DND-41 (cell line): ENCODE results near the gene OGFR.

Experiments used
- ATAC-seq: fragments of 200-7000 bp; cut with Tn5 transposase; 3 replicates; pipeline ENCODE4 v1.9.1; 2021; ENCODE audit warnings: low read depth; ENCODE audit not compliant: insufficient read depth
- DNase-seq: peaks from one replicate; pipeline ENCODE4 v3.0.0-alpha.2; 2020
- H2AFZ ChIP-seq: 2 replicates; pipeline ENCODE4 v1.6.0; 2012; ENCODE audit warnings: low read depth, low read length
- H3K27ac ChIP-seq: 2 replicates; pipeline ENCODE4 v1.5.1; 2012; ENCODE audit warnings: low read length, inconsistent platforms
- H3K27me3 ChIP-seq: fragments of 200-600 bp; sonication (generic); 2 replicates; pipeline ENCODE4 v1.6.0; 2012; ENCODE audit warnings: low read length, mild to moderate bottlenecking, inconsistent platforms; ENCODE audit not compliant: insufficient read depth, poor library complexity
- H3K36me3 ChIP-seq: 2 replicates; pipeline ENCODE4 v1.5.1; 2012; ENCODE audit warnings: low read length, inconsistent platforms; ENCODE audit not compliant: insufficient read depth
- H3K4me1 ChIP-seq: 2 replicates; pipeline ENCODE4 v1.5.1; 2012; ENCODE audit warnings: mild to moderate bottlenecking, low read length; ENCODE audit not compliant: insufficient read depth
- H3K4me2 ChIP-seq: 2 replicates; pipeline ENCODE4 v1.6.0; 2012; ENCODE audit warnings: mild to moderate bottlenecking, moderate library complexity, low read length, inconsistent platforms; ENCODE audit not compliant: insufficient read depth
- H3K4me3 ChIP-seq, 2 experiments: fragments of 200-600 bp in 1 of 2; shearing (Covaris generic) in 1 of 2; 2 replicates each; pipeline ENCODE4 v1.5.1; 2012 to 2016; ENCODE audit warnings: inconsistent platforms in 2 of 2, low read length in 2 of 2, mild to moderate bottlenecking in 2 of 2, low read depth in 1 of 2, moderate library complexity in 1 of 2
- H3K79me2 ChIP-seq: 2 replicates; pipeline ENCODE4 v1.6.0; 2012; ENCODE audit warnings: low read length, inconsistent platforms; ENCODE audit not compliant: insufficient read depth
- H3K9ac ChIP-seq: 2 replicates; pipeline ENCODE4 v1.6.0; 2012; ENCODE audit warnings: low read depth, mild to moderate bottlenecking, inconsistent platforms, low read length, moderate library complexity
- H3K9me3 ChIP-seq: 2 replicates; pipeline ENCODE4 v1.5.1; 2012; ENCODE audit warnings: low read length, moderate library complexity, mild to moderate bottlenecking, inconsistent platforms; ENCODE audit not compliant: insufficient read depth, severe bottlenecking
- H4K20me1 ChIP-seq: 2 replicates; pipeline ENCODE4 v1.6.0; 2012; ENCODE audit warnings: low read length; ENCODE audit not compliant: insufficient read depth
- CTCF ChIP-seq: IDR thresholded peaks from 2 replicates; pipeline ENCODE4 v1.5.1; 2012; ENCODE audit warnings: borderline replicate concordance, low read length, moderate library complexity, mild to moderate bottlenecking; ENCODE audit not compliant: poor library complexity, severe bottlenecking; ENCODE audit errors: extremely low read depth
- EZH2 ChIP-seq: IDR thresholded peaks from 3 replicates; pipeline ENCODE4 v1.6.1; 2012; ENCODE audit warnings: borderline replicate concordance, low read depth, mild to moderate bottlenecking, moderate library complexity, low read length, inconsistent platforms; ENCODE audit not compliant: severe bottlenecking

The OGFR gene

DNA sequence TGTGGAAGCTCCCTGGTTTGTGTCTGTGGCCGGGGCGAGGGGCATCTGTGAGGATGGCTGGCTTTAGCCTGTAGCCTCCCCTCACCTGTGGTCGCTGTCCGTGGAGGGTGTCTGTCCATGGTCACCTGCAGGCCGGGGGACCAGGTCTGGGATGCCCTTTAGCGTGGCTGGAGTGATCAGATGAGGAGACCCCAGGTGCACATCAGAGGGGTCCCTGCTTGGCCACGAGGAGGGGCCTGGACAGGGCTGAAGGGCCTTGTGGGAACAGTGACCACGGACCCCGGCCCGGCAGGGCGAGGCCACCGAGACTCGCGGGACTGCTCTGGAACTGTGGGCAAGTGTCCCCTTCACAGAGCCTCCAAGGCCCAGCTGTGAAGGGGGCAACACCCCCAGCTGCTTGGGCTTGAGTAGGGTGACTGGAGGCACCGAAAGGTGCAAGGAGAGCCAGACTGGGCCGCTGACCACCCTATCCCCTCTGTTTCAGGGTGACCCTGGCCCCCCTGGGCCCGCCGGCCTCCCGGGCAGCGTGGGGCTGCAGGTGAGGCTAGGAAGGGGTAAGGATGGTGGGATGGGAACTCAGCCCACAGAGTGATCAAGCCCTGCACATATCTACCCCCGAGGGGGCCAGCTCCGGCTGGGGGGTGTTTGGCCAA is 20.8 kb downstream of the OGFR start:
- no peaks in the 10 kb centered on the region for H3K36me3 ChIP-seq
- peak overlapping the region; percentile 64 for H3K4me2 ChIP-seq
- H3K9me3 ChIP-seq, result no peaks in the 10 kb centered on the region
- no peak overlapping the region for H2AFZ ChIP-seq
- DNase-seq (no peak), ATAC-seq (peak; percentile 1; the same call in 1 of the 3 replicates)
- TF ChIP-seq EZH2 (no peak), CTCF (no peak)
- peaks cover 11% of the 10 kb centered on the region for H4K20me1 ChIP-seq
- no peak overlapping the region for H3K9ac ChIP-seq
- H3K79me2 ChIP-seq, result no peaks in the 10 kb centered on the region
- H3K4me1 ChIP-seq, result peaks cover 15% of the 10 kb centered on the region
- no peaks in the 10 kb centered on the region for H3K27me3 ChIP-seq
- peak overlapping the region in 1 of 2 experiments; percentile 33; a peak in 2 of 4 replicates for H3K4me3 ChIP-seq
- H3K27ac ChIP-seq, result 0 out of 2 replicates have a peak overlapping the region, but pooled peaks have one; percentile 20

DNA sequence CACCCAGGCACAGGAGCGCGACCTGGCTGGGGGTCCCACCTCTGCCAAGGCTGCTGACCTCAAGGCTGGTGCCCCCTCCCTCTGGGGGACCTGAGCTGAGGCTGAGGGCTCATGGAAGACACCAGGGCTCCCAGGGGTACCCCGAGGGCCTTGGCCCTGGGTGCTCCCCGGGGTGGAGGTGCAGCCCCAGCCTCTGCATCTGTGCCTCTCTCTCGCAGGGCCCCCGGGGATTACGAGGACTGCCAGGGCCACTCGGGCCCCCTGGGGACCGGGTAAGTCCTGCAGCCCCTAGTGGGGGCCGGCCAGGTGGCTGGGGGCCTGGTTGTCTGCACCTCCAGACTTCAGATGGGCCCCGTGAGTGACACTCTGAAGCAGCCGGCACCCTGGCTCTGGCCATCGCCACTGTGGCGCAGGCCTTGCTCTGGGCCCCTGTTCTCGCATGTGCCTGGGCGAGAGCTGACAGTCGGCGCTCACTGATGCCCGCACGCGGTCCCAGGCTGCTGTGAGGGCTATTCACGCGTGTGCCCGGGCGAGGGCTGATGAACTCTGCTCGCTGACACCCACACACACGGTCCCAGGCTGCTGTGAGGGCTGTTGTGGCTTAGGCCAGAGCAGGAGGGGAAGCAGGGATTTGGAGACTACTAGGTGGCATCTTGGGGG is 21.5 kb downstream of the OGFR start:
- Histone ChIP-seq H4K20me1 (peaks cover 10% of the 10 kb centered on the region), H2AFZ (no peak overlapping the region), H3K4me1 (peaks cover 15% of the 10 kb centered on the region), H3K27me3 (no peaks in the 10 kb centered on the region), H3K9ac (no peak overlapping the region), H3K27ac (no peak overlapping the region), H3K4me2 (no peak overlapping the region), H3K79me2 (no peaks in the 10 kb centered on the region), H3K36me3 (no peaks in the 10 kb centered on the region), H3K4me3 (no peak overlapping the region), H3K9me3 (no peaks in the 10 kb centered on the region)
- no peak for ATAC-seq
- DNase-seq, result no peak
- TF ChIP-seq CTCF (no peak), EZH2 (no peak)

GRCh38 chr20:62826646-62827310 is 22.1 kb downstream of the OGFR start:
- no peaks in the 10 kb centered on the region for H3K27me3 ChIP-seq
- no peak overlapping the region for H2AFZ ChIP-seq
- no peak for DNase-seq
- ATAC-seq, result no peak
- TF ChIP-seq EZH2 (no peak), CTCF (no peak)
- H3K79me2 ChIP-seq, result no peaks in the 10 kb centered on the region
- no peak overlapping the region for H3K27ac ChIP-seq
- no peak overlapping the region for H3K4me3 ChIP-seq
- H3K9me3 ChIP-seq, result no peaks in the 10 kb centered on the region
- no peak overlapping the region for H3K9ac ChIP-seq
- no peaks in the 10 kb centered on the region for H3K36me3 ChIP-seq
- peaks cover 10% of the 10 kb centered on the region for H4K20me1 ChIP-seq
- peaks cover 16% of the 10 kb centered on the region for H3K4me1 ChIP-seq
- H3K4me2 ChIP-seq, result no peak overlapping the region
